ENCODE measurements around the gene POLR2A. TPM values are rescaled to one million over a fixed set of nuclear protein-coding genes. Genes with fewer than 3 reads are reported as not detected.
A peak's percentile ranks its signal among the peaks of the same experiment; 100 is the strongest.

POLR2A gene
- total RNA-seq, 6 experiments from 2014 or later = 36.1 to 49.9 (median 46.0) TPM

DNA sequence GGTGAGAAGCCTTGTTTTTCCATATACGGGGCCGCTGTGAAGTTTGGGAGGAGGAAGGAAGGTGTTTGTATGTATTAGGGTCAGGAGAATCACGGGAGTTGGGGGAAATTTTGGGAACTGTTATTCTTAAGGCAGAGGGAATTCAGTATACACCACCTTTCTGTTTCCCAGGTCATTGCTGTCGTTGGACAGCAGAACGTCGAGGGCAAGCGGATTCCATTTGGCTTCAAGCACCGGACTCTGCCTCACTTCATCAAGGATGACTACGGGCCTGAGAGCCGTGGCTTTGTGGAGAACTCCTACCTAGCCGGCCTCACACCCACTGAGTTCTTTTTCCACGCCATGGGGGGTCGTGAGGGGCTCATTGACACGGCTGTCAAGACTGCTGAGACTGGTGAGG is 17.6 kb downstream of the POLR2A start:
- H3K36me3 ChIP-seq = peaks cover 21 to 99% (median 69%) of the 10 kb centered on the region in 4 donors
- intact Hi-C loops (cut with DNase I) = no loop called here
- DNase-seq (no peak), ATAC-seq (no peak)
- WGBS (ENCODE audit: insufficient coverage, low coverage, low lambda C conversion rate, missing lambda C conversion rate) = 82% methylated on average over 3 of the region's 14 CpGs
- no peak overlapping the region for H3K27ac ChIP-seq
- TF ChIP-seq, protein P1, sequence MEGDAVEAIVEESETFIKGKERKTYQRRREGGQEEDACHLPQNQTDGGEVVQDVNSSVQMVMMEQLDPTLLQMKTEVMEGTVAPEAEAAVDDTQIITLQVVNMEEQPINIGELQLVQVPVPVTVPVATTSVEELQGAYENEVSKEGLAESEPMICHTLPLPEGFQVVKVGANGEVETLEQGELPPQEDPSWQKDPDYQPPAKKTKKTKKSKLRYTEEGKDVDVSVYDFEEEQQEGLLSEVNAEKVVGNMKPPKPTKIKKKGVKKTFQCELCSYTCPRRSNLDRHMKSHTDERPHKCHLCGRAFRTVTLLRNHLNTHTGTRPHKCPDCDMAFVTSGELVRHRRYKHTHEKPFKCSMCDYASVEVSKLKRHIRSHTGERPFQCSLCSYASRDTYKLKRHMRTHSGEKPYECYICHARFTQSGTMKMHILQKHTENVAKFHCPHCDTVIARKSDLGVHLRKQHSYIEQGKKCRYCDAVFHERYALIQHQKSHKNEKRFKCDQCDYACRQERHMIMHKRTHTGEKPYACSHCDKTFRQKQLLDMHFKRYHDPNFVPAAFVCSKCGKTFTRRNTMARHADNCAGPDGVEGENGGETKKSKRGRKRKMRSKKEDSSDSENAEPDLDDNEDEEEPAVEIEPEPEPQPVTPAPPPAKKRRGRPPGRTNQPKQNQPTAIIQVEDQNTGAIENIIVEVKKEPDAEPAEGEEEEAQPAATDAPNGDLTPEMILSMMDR (IDR thresholded peaks at IDR 0.05) = no peak
- TF ChIP-seq POLR2A (IDR thresholded peaks at IDR 0.05) = no peak
- H3K4me1 ChIP-seq = no peaks in the 10 kb centered on the region
- H3K9me3 ChIP-seq = no peaks in the 10 kb centered on the region
- H3K4me3 ChIP-seq = no peak overlapping the region
- H3K27me3 ChIP-seq = no peaks in the 10 kb centered on the region

DNA sequence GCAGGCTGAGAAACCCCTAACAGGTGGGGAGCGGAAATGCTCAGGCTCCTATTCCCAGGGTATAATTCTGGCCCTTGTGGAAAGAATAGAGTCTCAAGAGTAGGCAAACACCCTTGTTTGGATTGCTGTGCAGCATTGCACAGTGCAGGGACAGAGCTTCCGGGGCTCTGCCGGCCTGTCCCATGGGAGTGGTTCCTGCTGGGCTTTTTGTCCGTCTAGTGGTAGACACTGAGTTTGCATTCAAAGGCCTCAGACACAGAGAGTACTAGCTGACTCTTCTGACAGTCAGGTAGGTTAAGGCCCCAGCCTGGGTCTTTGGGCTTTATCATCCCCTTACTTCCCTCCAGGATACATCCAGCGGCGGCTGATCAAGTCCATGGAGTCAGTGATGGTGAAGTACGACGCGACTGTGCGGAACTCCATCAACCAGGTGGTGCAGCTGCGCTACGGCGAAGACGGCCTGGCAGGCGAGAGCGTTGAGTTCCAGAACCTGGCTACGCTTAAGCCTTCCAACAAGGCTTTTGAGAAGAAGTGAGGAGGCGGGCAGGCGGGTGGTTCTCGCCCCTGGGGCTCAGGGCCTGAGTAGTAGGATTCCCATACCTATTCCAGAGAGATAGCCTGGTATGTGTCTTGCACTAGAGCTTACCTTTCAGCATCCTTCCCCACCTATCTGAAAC is 18.1 kb downstream of the POLR2A start:
- no peak overlapping the region for H3K27ac ChIP-seq
- H3K9me3 ChIP-seq = no peaks in the 10 kb centered on the region
- H3K4me1 ChIP-seq = no peaks in the 10 kb centered on the region
- intact Hi-C loops (cut with DNase I) = no loop called here
- no peak for DNase-seq
- ATAC-seq = no peak
- H3K4me3 ChIP-seq = no peak overlapping the region
- H3K36me3 ChIP-seq = peaks cover 21 to 97% (median 69%) of the 10 kb centered on the region in 4 donors
- H3K27me3 ChIP-seq = no peaks in the 10 kb centered on the region
- TF ChIP-seq, protein P1 (IDR thresholded peaks at IDR 0.05) = no peak
- TF ChIP-seq POLR2A (IDR thresholded peaks at IDR 0.05) = no peak
- WGBS (ENCODE audit: insufficient coverage, low coverage, low lambda C conversion rate, missing lambda C conversion rate) = 84% methylated on average over 8 of the region's 20 CpGs

DNA sequence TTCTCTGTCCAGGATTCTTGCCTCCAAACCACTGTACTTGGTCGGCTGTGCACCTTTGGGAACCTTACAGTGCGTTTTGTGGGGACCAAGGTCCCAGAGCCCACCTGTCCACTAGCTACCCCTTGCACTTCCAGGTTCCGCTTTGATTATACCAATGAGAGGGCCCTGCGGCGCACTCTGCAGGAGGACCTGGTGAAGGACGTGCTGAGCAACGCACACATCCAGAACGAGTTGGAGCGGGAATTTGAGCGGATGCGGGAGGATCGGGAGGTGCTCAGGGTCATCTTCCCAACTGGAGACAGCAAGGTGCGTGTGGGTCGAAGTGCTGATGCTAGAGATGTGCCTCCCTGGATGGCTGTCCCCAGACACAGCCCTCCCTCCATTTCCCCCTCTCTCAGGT is 18.8 kb downstream of the POLR2A start:
- intact Hi-C loops (cut with DNase I) = no loop called here
- DNase-seq = no peak
- Histone ChIP-seq H3K36me3 (peaks cover 21 to 97% (median 67%) of the 10 kb centered on the region in 4 donors), H3K27ac (no peak overlapping the region), H3K4me3 (no peak overlapping the region), H3K9me3 (no peaks in the 10 kb centered on the region), H3K27me3 (no peaks in the 10 kb centered on the region), H3K4me1 (no peaks in the 10 kb centered on the region)
- ATAC-seq = peak; percentile 25 to 53 (median 36)
- WGBS (ENCODE audit: insufficient coverage, low coverage, low lambda C conversion rate, missing lambda C conversion rate) = 84% methylated on average over 10 of the region's 14 CpGs
- no peak for TF ChIP-seq POLR2A (IDR thresholded peaks at IDR 0.05)
- TF ChIP-seq, protein P1 (IDR thresholded peaks at IDR 0.05) = peak in 3 of 4 donors; percentile 14 to 29 (median 25)

DNA sequence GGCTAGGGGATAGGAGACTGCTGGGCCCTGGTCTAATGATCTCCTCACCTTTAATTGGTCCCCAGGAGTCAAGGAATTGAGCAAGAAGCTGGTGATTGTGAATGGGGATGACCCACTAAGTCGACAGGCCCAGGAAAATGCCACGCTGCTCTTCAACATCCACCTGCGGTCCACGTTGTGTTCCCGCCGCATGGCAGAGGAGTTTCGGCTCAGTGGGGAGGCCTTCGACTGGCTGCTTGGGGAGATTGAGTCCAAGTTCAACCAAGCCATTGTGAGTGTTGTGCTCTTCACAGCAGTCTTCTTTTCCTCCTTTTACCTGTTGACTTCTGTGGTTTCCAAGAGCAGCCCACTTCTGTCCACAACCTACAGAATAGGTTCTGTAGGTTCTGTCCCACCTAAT is 19.4 kb downstream of the POLR2A start:
- intact Hi-C loops (cut with DNase I) = no loop called here
- TF ChIP-seq POLR2A (IDR thresholded peaks at IDR 0.05) = no peak
- TF ChIP-seq, protein P1 (IDR thresholded peaks at IDR 0.05) = no peak
- Histone ChIP-seq H3K9me3 (no peaks in the 10 kb centered on the region), H3K36me3 (peaks cover 21 to 97% (median 67%) of the 10 kb centered on the region in 4 donors), H3K4me3 (no peak overlapping the region), H3K27ac (no peak overlapping the region), H3K4me1 (no peaks in the 10 kb centered on the region), H3K27me3 (no peaks in the 10 kb centered on the region)
- DNase-seq (no peak), ATAC-seq (no peak)
- WGBS (ENCODE audit: insufficient coverage, low coverage, low lambda C conversion rate, missing lambda C conversion rate) = 100% methylated on average over 4 of the region's 8 CpGs

Measured in right lobe of liver (tissue), 6 donors.